ENCODE results near the gene ASIC4. TPM values are rescaled to one million over a fixed set of nuclear protein-coding genes. Genes with fewer than 3 reads are reported as not detected.

The ASIC4 gene
- total and polyA plus RNA-seq, 2 of the 4 experiments (the other 2 are of a cell fraction): 0.10 TPM; not detected in 1

GRCh38 chr2:219505585-219505984 lies 8.7 kb upstream of the ASIC4 start:
- Histone ChIP-seq H2AFZ (replicated peaks; ENCODE audit: low read length, poor library complexity) (no peak overlapping the region), H3K79me1 (ENCODE audit: low read depth in 1 of 2, low read length in 2 of 2) (peaks cover 4 to 13% of the 10 kb centered on the region in 2 experiments; a peak in 3 of 4 replicates), H2AK9ac (replicated peaks; ENCODE audit: low read depth, low read length, poor library complexity) (no peak overlapping the region), H3K36me3 (ENCODE audit: control insufficient read depth, insufficient read depth, low read length) (peaks cover 45% of the 10 kb centered on the region), H2BK120ac (ENCODE audit: low read depth, low read length) (no peak overlapping the region), H3K4me2 (ENCODE audit: low read depth, low read length) (no peak overlapping the region), H3K27ac (ENCODE audit: insufficient read depth, low read length) (no peak overlapping the region), H4K20me1 (ENCODE audit: insufficient read depth, low read length) (no peaks in the 10 kb centered on the region), H3K4ac (ENCODE audit: low read depth, low read length) (no peak overlapping the region), H2AK5ac (ENCODE audit: low read depth, low read length) (no peak overlapping the region), H4K8ac (ENCODE audit: low read depth in 2 of 2, low read length in 2 of 2) (no peak overlapping the region), H3K4me1 (ENCODE audit: control insufficient read depth, insufficient read depth, low read length) (0 out of 2 replicates have a peak, but pooled peaks cover 4% of the 10 kb centered on the region), H3K9me1 (ENCODE audit: insufficient read depth, low read length) (peaks cover under 1% of the 10 kb centered on the region; the same call in 1 of the 2 replicates), H4K5ac (ENCODE audit: low read depth, low read length) (no peak overlapping the region), H2BK20ac (ENCODE audit: low read depth, low read length) (no peak overlapping the region), H3K14ac (replicated peaks; ENCODE audit: low read depth, low read length) (no peak overlapping the region), H3K27me3 (ENCODE audit: control insufficient read depth, insufficient read depth, low read length) (peaks cover 4% of the 10 kb centered on the region), H2BK15ac (ENCODE audit: low read depth, low read length) (no peak overlapping the region), H2BK5ac (ENCODE audit: low read depth, low read length, poor library complexity, severe bottlenecking) (no peak overlapping the region), H3K9me3 (ENCODE audit: control insufficient read depth, insufficient read depth, low read length) (no peaks in the 10 kb centered on the region), H3K9ac (ENCODE audit: low read depth, low read length) (no peak overlapping the region), H3K23ac (ENCODE audit: low read depth, low read length) (no peak overlapping the region), H3K56ac (ENCODE audit: extremely low read depth, insufficient read depth, low read length) (no peak overlapping the region), H4K91ac (ENCODE audit: insufficient read depth, low read depth, low read length) (no peak overlapping the region), H3K18ac (ENCODE audit: low read depth, low read length) (no peak overlapping the region), H3K4me3 (ENCODE audit: insufficient read depth, low read depth, low read length) (no peak overlapping the region)
- POLR2A ChIA-PET (ENCODE audit: unreplicated experiment): no interaction called here
- intact Hi-C loops (cut with micrococcal nuclease): no loop called here
- dilution Hi-C loops (cut with HindIII; ENCODE audit: low sequenced_read_pairs, unreplicated experiment): no loop called here
- TF ChIP-seq, protein P1, sequence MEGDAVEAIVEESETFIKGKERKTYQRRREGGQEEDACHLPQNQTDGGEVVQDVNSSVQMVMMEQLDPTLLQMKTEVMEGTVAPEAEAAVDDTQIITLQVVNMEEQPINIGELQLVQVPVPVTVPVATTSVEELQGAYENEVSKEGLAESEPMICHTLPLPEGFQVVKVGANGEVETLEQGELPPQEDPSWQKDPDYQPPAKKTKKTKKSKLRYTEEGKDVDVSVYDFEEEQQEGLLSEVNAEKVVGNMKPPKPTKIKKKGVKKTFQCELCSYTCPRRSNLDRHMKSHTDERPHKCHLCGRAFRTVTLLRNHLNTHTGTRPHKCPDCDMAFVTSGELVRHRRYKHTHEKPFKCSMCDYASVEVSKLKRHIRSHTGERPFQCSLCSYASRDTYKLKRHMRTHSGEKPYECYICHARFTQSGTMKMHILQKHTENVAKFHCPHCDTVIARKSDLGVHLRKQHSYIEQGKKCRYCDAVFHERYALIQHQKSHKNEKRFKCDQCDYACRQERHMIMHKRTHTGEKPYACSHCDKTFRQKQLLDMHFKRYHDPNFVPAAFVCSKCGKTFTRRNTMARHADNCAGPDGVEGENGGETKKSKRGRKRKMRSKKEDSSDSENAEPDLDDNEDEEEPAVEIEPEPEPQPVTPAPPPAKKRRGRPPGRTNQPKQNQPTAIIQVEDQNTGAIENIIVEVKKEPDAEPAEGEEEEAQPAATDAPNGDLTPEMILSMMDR (conservative IDR thresholded peaks at IDR 0.05; ENCODE audit: low read depth, low read length): no peak
- TF ChIP-seq SMC3 (IDR thresholded peaks at IDR 0.05; ENCODE audit: low read depth, low read length) (no peak), CEBPB (IDR thresholded peaks at IDR 0.05; ENCODE audit: low read depth, low read length) (no peak), POLR2A (IDR thresholded peaks at IDR 0.05; ENCODE audit: low read depth, low read length) (no peak), BHLHE40 (IDR thresholded peaks at IDR 0.05; ENCODE audit: low read depth, low read length) (no peak), MAFK (IDR thresholded peaks at IDR 0.05; ENCODE audit: low read depth, low read length) (no peak)
- ATAC-seq (ENCODE audit: low read depth) (no peak), DNase-seq (no peak)
- WGBS, 2 experiments (ENCODE audit: extremely low coverage in 2 of 2, insufficient read length in 1 of 2): 71% methylated on average over 1 of the region's 9 CpGs; no CpG with 5 or more reads in 1 of the 2 experiments
- in situ Hi-C loops (cut with MboI; ENCODE audit: low sequenced_read_pairs): no loop called here
- CTCF ChIA-PET: no interaction called here
- no TSS peak for BruUV-seq (replicated peaks)
